Cardiac septum (tissue), 1 donor: ENCODE results near the gene MYLK2. TPM values are rescaled to one million over a fixed set of nuclear protein-coding genes. Genes with fewer than 3 reads are reported as not detected.

Experiments used
- DNase-seq: peaks from one replicate; pipeline ENCODE4 v3.0.0-alpha.2; 2020; ENCODE audit warnings: low spot score
- intact Hi-C: fragments of 100-400 bp; cut with DNase I; formaldehyde crosslinking; loops from one replicate; pipeline ENCODE4 v1.14.0; 2022
- long read RNA-seq: library from polyadenylated mRNA; unstranded; transcript quantifications from one replicate; pipeline ENCODE4 v2.0.0, GENCODE V29; 2021
- total RNA-seq: library from RNA; stranded (reverse); fragmentation: NEBNext Ultra II Directional; extraction: Animal tissue kit (Norgen Biotek cat#: 25700); gene quantifications from one replicate; pipeline ENCODE4 v1.2.1, GENCODE V29; 2021
- donor health status: DM: no; HTN: no; CAD: no.

The MYLK2 gene
- total RNA-seq: 0.11 TPM
- long read RNA-seq: 0 reads

DNA sequence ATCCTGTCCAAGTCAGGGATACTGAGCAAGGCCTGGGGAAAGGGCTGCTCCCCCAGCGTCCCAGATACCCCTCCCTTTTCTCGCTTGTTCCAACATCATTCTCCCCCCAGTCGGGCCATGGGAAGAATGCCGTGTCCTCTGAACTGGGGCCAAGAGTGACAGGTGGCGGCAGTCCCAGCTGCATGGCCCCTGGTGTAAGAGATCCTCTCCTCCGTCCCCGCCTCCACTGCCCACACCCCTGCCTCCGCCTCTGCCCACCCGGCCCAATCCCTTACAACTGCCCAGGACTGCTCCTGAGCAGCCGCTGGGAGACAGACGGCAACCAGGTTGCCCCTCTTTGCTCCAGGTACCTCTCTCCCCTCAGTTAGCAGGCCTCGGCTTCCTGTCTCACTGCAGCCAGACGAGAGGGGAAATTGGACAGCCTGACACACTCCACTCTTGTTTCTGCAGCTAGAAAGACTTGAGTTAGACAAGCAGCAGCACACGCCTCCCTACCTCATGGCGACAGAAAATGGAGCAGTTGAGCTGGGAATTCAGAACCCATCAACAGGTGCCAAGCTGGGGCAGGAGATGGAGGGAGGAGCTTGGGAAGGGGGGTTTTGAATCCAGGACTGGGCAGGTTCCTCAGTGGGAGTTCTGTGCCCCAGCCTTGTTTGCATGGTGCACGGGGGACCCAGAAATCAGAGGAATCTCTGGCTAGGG is at the start of gene MYLK2:
MYLK2 (plus strand) TSS at position 274 of the 702 bp plus-strand sequence; CDS start at position 499, 225 bp downstream.
- intact Hi-C loops: no loop called here
- DNase-seq: peak; percentile 74

DNA sequence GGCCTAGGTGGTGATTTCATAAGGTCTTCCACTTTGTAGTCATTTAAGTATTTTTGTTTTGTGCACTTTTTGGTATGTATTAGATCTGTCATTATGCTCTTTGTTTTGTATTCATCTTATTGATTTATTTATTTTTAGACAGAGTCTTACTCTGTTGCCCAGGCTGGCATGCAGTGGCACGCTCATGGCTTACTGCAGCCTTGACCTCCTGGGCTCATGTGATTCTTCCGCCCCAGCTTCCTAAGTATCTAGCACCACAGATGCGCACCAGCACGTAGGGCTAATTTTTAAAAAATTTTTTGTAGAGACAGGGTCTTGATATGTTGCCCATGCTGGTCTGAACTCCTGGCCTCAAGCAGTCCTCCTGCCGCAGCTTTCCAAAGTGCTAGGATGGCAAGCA is 49.5 kb upstream of the MYLK2 start:
- intact Hi-C loops: no loop called here
- DNase-seq: no peak

DNA sequence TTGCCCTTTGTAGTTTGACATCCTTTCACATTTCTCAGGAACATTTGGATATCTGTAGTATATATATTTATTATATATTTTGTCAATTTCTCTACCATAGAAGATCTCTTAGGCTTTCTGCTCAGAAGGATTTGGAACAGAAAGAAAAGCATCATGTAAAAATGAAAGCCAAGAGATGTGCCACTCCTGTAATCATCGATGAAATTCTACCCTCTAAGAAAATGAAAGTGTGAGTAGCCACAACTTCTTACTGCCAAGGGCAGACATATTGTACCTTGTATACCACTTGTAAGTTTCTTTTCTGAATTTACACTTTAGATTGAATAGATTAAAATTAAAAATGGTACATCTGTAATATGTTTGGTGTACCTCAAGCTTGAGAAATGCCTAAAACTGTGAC is 48.9 kb upstream of the MYLK2 start:
- no peak for DNase-seq
- intact Hi-C loops: no loop called here

DNA sequence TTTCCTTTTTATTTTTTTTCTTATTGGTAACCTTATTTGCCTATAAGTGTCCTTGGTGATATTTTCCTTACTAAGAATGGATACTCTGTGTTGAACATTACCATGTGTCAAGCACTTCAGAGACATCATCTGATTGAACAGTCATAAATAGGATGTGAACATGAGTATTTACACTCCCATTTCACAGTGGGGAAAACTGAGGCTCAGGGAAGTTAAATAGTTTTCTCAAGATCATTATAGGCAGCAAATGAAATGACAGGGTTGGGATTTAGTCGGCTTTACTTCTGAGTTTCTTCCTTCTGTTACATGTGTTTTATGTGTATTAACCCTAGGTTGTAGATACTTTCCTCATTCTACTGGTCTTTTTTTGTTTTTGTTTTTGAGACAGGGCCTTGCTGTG is 44.7 kb upstream of the MYLK2 start:
- no peak for DNase-seq
- intact Hi-C loops: no loop called here

DNA sequence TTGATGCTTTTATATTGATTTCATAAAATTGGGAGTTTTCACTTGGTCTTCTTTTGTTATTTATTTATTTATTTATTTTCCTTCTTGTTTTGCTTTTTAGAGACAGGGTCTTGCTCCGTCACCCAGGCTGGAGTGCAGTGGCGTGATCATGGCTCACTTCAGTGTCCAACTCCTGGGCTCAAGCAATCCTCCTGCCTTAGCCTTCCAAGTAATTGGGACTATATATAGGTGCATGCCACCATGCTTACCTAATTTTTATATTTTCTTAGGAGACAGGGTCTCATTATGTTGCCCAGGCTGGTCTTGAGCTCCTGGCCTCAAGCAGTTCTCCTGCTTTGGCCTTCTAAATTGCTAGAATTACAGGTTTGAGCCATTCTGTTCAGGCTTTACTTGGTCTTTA is 38.3 kb upstream of the MYLK2 start:
- DNase-seq: no peak
- intact Hi-C loops: no loop called here

DNA sequence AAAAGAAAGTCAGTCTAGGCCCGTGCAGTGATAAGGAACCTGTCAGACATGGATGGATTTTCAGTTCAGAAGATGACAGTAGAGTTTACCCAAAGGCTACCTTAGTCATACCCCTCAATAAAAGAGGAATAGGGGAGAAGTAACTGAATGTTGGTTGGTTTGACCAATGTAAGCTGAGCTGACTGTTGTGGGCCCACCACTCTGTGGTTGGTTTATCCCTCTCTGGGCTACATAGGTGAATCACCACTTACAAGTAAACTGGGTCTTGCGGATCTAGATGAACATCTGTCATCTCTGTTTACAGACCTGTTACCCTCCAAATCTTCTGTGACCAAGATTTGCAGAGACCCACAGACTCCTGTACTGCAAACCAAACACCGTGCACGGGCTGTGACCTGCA is 37.2 kb upstream of the MYLK2 start:
- intact Hi-C loops: no loop called here

DNA sequence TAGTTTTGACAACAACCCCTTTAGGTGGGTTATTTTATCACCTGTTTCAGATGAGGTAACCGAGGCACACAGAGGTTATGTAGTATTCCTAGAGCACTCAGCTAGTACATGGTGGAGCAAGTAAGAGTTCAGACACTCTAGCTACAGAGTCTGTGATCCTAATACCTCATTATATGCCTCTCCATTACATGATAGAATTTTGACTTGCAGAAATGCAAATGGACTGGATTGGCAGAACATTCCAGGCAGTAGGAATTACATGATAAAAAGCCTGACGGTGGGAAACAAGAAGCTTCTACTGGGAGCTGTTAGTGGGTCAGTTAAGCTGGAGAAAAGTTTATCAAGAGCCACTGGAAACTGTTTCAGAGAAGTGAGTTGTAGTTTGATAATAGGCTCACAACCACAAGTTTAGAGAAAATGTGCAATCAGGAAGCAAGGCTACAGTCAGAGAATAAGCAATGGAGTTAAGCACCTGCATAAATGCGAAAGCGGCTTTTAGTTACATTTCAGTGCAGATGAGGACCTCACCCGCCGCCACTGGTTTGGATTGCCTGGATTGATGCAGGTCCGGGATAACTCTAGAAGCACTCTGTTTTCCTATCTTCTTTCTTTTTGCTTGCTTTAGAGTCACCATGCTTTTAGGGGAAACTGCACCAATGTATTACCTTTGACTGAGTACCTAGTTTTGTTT is 34.7 kb upstream of the MYLK2 start:
- intact Hi-C loops: no loop called here
- DNase-seq: no peak

More for the DNA sequence above, 37.2 kb upstream of the MYLK2 start:
- no peak for DNase-seq

DNA sequence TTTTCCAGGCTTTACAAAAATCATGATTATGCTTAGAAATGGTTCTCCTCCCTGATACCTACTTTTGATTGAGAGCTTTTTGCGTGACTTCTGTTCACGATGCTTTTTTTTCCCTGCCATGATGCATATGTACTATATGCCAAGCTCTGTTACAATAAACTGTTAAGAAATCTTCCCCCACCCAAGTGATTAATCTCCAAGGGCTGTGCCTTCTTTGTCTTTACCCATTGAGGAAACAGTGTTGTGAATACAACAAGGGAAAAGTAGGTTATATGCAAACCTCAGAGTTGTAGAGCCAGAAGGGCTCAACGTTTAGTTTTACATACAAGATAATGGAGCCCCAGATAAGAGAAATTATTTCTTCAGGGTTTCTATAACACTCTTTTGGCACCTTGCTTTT is 34.1 kb upstream of the MYLK2 start:
- intact Hi-C loops: no loop called here

DNA sequence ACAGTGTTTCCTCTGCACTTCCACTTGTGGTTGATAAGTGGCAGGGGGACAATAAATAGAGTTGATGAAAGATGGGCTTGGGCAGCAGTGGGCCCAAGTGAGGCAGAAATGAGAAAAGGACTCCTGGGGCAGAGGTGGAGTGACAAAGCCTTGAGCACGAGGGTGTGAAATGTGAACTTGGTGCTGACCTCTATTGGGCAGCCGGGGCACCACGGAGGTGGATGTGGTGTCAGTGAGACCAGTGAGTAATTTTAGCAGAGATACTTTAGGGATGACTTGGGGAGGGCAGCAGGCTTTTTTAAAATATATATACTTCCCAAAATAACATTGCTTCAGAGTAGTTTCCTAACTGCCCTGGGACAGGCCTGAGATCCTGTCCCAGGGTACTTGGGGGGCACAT is 30.6 kb upstream of the MYLK2 start:
- intact Hi-C loops: no loop called here
- no peak for DNase-seq

More for the DNA sequence above, 34.1 kb upstream of the MYLK2 start:
- no peak for DNase-seq

DNA sequence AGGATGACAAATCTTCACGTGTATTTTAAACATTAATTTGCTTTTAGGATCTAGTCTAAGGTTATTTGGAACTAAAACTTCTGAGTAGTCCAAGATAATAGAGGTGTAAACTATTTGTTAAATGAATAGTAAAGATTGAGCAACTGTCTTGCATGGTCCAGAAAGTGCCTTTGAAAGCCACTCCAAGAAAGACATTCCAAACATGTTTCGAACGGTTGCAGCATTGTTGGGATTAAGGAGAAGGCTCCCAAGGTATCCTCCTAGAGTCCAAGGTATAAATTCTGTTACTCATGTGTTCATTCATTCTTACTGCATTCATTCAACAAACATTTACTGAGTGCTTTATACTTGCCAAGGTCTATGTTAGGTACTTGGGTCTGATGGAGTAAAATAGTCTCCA is 28.8 kb upstream of the MYLK2 start:
- intact Hi-C loops: no loop called here
- DNase-seq: no peak

DNA sequence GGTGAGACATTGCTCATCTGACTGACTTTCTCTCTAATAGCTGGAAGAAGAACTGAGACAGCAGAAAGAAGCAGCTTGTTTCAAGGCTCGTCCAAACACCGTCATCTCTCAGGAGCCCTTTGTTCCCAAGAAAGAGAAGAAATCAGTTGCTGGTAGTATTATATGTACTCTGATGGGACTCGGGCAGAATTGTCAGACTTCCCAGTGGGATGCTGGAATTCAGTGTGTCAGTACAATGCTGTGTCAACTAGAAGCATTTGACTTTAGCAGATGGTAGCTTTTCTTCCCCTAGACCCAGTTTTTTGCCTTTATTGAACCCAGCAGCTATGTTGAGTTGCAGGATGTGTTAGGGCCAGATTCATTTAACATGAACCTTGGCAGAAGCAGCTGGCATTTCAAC is 21.8 kb upstream of the MYLK2 start:
- intact Hi-C loops: no loop called here
- DNase-seq: no peak

DNA sequence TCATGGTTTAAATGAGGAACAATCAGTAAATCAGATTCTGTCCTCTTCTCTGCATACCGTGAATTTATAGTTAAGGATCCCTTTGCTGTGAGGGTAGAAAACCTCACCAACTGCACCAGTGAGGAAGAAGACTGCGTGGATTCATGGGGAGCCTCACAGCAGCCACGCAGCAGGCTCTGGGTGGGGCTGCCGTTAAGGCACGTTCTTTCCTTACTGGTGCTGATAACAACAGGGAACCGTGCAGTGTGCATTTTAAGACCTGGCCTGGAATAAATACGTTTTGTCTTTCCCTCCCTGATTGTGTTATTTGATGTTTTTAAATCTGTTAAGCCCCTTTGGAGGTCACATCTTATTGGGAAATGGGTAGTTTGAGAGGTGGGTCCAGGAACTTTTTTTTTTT is 17.6 kb upstream of the MYLK2 start:
- intact Hi-C loops: no loop called here

DNA sequence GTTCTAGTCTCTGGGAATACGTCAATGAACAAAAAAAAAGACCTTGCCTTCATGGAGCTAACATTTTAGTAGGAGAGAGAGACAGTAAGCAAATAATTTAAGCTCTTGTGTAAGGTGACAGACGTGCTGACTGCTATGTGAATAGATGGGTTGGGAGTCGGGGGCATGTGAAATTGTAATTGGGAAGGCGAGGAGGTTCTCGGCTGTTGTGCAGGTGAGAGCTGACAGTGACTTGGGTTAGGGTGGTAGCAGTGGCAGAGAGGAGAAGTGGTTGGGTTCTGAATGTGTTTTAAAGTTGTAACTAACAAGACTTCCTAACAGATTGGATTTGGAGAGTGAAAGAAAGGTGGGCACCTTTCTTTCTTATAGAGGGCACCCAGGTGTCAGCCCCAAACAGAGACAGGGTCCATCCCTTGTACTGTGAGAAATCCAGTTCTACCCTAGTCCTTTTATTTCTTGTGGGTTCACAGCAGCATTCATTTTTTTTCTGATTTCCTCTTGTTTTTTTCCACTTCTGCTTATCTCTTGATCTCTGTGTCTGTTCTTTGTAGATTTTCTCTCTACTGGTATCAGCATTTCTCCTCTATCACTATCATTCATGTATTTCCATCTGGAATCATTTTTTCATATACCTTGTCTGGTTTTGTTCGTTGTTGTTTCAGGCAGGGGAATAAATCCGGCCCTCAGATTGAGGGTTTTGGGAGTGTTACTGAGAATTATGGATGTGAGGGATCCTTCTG is 15.4 kb upstream of the MYLK2 start:
- intact Hi-C loops: no loop called here

More for the DNA sequence above, 17.6 kb upstream of the MYLK2 start:
- DNase-seq: no peak

DNA sequence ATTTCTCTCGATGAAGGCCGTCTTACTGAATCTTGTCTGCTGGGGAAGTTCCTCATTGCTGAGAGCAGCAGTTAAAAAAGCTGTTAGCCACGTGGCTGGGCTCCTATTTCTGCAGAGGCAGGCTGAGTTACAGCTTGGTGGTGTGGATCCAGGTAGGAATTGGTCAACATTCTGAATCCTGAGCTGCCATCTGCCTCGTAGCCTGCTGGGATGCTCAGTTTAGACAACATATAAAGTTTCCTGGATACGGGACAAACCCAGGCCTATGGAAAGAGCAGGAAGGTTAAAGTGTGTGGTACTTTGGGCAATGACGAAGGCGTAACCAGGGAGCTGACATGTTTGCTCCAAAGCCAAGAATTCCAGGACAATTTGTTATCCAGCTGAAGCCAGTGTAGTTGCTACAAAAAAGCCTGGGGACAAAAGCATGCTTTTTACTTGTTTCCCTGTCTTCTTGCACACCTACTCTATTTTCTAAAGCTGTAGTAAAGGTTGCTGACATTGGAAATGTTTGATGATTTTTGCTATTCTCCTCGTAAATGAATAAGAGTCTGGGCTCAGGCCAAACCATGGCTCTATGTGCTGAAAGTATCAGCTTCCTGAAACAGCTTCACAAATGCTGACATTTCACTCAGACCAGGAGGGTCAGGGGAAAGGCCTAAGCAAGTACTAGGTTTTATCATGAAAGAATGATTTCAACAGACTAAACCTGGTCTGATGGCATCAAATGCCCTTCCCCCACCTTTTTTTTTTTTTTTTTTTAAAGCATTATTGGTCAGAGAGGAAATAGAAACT is 12.4 kb upstream of the MYLK2 start:
- intact Hi-C loops: no loop called here
- no peak for DNase-seq

More for the DNA sequence above, 15.4 kb upstream of the MYLK2 start:
- no peak for DNase-seq

DNA sequence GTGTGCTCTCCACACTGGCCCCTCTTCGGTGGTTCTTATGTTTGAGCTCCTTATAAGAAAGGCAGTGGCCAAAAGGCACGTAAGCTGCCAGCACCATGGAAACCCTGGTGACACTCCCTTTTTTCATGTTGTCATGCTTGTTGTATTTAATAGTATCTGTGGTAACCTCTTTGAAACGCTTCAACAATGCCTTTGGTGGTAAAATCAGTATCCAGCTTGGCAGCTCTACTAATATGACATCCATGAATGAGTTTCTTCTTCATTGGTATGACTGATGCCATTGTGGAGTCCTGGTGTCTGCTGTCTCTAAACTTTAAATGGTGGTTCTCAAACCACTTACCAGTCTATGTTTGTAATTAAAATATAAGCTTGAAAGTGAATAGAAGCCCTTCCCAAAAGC is 10.7 kb upstream of the MYLK2 start:
- intact Hi-C loops: no loop called here
- DNase-seq: no peak

DNA sequence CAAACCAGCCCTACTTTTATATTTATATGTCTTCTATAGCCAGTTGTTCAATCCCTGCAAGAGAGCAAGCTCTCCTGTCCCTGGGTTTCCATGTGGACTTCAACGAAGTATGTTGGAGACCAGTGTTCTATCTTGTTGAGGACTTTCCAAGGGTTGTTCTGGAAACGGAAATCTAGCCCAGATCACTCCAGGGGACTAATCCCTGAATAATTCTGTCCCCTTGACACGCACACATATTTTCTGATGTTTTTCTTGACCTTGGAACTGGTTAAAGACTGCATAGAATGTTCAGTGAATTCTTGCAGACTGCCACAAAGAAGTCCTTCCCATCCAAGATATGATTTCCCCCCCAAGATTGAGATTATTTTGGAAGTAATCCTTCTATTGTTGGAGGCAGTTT is 9.5 kb upstream of the MYLK2 start:
- intact Hi-C loops: no loop called here
- DNase-seq: no peak

DNA sequence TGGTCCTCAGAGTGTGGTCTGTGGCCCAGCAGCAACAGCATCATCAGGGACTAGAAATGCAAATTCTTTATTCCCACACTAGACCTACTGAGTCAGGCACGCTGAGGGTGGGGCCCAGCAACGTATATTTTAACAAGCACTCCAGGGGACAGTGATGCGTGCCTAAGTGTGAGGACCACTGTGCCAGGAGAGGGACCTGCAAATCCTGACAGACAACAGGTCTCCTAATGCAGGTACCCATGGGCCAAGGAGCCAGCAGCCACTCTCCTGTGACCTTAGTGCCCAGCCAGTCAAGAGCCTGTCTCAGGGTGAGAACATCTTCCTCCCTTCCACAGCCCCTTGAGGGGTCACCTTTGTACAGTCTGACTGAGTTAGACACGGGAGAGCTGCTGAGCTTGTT is 8.0 kb upstream of the MYLK2 start:
- no peak for DNase-seq
- intact Hi-C loops: no loop called here

DNA sequence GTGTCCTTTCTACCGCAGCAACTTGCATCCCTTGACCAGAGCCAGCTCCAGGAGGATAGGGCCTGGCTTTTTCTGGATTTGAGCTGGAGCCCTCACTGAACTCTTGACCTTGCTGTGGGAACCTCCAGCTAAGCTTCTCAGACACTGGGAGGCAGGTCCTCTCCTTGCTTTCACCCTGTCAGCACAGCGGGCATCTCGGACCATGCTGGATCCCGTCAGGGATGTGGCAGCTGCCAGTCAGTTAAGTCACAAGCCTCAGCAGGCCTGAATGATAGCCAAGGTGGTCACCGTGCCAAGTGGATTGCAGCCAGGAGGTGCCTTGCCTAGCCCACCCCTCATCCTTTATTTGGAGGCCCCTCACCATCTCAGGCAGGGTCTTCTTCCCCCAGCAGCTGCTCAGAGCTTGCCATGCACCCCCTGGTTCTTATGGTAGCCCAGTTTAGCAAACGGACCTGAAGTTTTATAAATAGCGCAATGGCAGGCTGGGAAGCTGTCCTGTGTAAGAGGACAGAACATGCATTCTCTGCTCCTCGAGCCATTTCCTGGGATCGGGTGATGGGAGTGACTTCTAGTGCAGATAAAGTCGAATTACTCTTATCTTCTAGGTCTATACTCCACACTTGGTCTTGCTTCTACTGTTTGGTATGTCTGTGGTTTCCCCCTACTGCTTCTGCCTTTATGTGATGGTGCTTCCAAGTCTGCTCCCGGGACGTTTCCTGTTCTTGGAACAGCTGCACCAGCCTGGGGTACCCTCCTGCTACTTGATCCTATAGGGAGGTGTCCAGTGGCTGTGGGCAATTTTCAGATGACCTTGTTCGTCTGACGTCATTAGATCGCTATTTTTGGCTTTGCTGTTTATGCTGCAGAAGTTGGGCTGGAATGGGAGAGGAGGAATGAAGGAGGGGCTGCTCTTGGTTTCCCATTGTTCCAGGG is 7.1 kb upstream of the MYLK2 start:
- intact Hi-C loops: no loop called here
- no peak for DNase-seq

DNA sequence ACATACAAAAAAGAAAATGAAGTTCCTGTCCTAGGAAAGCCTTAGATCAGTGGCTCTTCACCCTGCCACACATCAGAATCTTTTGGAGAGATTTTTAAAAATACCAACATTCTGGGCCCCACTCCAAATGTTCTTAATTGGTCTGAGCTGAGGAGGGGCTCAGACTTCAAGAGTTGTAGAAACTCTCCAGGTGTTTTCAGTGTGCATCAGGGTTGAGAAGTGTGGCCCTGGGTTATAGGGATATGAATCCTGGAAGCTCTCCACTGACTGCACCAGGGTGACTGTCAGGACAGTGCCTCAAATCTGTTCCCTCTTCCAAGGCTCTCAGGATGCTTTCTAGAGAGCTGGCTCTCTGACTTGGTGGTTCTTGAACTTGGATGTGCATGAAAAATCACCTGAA is 5.5 kb upstream of the MYLK2 start:
- intact Hi-C loops: no loop called here
- no peak for DNase-seq
